ENCODE data around the gene ZNF334.

DNA sequence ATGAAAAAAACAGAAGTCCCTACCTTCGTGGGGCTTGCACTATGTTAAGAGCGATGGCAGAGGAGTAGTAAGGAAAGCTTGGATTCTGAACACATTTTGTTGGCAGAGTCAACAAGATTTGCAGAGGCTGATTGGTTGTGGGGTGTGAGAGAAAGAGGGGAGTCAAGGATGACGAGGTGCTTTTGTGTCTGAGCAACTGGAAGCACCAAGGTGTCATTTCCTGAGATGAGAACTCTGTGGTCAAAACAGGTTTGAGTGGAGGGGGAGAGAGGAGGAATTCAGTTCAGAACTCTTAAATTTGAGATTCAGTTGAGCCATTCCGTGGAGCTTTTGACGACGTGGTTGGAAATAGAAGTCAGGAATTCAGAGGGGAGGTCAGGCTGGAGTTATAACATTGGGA is 33.6 kb upstream of the ZNF334 start:
- no peak for TF ChIP-seq POLR2AphosphoS5 (IDR thresholded peaks at IDR 0.05; ENCODE audit: low read depth, low read length)
- TF ChIP-seq FOXP2 (optimal IDR thresholded peaks at IDR 0.05; ENCODE audit: borderline replicate concordance, extremely low read depth, extremely low read length, insufficient read depth): no peak
- TF ChIP-seq, protein P1, sequence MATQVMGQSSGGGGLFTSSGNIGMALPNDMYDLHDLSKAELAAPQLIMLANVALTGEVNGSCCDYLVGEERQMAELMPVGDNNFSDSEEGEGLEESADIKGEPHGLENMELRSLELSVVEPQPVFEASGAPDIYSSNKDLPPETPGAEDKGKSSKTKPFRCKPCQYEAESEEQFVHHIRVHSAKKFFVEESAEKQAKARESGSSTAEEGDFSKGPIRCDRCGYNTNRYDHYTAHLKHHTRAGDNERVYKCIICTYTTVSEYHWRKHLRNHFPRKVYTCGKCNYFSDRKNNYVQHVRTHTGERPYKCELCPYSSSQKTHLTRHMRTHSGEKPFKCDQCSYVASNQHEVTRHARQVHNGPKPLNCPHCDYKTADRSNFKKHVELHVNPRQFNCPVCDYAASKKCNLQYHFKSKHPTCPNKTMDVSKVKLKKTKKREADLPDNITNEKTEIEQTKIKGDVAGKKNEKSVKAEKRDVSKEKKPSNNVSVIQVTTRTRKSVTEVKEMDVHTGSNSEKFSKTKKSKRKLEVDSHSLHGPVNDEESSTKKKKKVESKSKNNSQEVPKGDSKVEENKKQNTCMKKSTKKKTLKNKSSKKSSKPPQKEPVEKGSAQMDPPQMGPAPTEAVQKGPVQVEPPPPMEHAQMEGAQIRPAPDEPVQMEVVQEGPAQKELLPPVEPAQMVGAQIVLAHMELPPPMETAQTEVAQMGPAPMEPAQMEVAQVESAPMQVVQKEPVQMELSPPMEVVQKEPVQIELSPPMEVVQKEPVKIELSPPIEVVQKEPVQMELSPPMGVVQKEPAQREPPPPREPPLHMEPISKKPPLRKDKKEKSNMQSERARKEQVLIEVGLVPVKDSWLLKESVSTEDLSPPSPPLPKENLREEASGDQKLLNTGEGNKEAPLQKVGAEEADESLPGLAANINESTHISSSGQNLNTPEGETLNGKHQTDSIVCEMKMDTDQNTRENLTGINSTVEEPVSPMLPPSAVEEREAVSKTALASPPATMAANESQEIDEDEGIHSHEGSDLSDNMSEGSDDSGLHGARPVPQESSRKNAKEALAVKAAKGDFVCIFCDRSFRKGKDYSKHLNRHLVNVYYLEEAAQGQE (IDR thresholded peaks at IDR 0.05; ENCODE audit: insufficient read depth in 1 of 2, low read depth in 2 of 2, low read length in 2 of 2): no peak
